Measurements from ENCODE around the gene MAP2K3.

Gene MAP2K3

DNA sequence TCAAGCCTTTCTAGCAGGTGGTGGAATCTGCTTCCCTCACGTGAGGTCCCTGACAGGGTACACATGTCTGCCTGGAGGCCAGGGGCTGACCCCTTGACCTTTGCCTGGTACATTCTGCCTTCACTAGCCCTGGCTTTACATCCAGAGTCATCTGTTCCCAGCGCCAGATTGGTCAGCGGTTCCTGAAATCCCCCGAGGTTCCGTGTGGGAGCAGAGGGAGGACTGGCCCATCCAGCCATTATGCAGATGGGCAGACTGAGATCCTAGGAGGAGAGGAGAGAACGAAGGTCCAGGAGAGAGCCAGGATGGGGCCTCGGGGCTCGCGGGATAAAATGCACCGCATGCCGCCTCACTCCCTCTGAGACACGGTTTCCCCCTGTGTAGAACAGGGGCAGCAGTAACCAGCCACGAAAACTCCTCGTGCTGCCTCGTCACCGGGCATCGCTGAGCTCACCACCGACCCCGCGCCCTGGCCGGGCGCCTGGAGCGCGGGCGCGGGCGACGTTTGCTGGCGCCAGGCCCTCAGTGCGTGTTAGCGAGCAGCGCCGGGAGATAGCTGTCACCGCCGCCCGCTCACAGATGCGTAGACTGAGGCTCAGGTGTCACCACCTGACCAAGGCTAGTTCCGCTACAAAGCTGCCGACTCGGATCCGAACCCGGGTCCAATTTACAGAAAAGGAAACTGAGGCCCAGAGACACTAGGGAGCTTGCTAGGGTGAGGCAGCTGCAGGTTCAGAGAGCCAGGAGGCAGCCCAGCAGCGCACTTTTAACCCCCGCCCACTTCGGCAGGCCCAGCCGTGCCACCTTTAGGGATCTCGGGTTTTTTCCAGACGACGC lies 811 bp upstream of the MAP2K3 start:
- DNase-seq: no peak

GRCh38 chr17:21285164-21286065 lies 904 bp downstream of the MAP2K3 start:
- no peak for DNase-seq

DNA sequence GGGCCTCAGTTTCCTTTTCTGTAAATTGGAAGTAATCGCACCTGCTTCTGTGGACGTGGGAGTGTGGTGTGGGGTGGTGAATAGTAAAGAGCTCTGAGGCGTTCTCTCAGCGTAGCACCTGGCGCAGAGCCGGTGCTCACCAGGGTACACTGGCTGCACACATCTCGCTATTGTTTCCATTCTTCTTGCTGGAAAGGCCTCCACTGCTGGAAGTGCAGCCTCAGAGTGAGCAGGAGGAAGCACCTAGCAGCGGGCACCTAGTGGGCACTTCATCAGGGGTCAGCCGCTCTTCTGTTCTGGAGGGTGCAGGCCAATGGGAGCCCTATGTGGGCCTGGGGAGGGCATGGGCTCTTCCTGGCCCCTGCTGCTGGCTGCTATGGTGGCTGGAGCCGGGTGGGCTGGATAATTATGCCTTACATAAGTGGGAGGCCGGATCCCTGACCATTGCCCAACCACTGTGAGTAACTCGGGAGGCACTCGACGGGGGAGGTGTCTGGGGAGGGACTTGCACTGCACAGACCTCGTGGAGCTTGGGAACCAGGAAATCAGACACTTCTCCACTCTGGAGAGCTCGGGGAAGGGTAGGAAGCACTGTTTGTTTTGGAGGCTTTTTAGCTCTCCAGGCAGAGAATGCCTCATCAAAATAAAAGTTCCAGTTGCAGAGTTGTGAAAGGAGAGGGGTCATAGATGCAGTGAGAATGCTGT lies 1.7 kb downstream of the MAP2K3 start:
- DNase-seq: peak; percentile 49 to 73

DNA sequence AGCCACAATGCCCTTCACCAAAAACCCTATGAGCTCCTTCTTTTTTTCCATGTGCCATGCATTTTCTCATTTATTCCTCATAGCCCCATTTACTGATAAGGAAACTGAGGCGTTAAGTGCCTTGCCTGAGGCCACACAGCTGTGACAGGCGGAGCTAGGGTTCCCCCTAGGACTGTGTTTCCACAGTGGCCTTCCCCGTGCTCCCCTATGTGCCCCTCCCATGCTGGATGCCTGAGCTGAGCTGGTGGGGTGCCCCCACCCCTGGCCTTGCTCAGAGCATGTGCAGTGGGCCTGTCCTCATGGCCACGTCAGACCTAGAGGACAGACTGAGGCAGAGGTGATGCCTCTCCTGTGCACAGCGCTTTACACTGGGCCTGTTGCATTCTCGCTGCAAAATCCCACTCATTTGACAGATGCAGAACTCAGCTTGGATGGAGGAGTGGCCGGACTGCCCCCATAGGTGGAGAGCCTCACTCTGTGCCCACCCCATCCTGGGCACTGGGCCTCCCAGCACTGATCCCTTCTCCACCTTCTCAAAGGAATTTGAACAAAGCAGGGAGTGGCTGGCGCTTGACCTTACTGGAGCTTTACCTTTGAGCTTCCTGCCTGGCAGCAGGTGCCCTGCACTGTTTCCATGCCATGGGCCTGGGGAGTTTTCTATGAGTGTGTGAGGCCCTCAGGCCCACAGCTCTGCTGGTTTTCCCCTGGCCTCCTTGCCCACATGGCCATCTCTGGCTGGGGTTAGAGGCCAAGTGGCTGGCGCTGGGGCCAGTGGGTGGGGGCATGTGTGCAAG lies 2.6 kb downstream of the MAP2K3 start:
- DNase-seq: no peak

DNA sequence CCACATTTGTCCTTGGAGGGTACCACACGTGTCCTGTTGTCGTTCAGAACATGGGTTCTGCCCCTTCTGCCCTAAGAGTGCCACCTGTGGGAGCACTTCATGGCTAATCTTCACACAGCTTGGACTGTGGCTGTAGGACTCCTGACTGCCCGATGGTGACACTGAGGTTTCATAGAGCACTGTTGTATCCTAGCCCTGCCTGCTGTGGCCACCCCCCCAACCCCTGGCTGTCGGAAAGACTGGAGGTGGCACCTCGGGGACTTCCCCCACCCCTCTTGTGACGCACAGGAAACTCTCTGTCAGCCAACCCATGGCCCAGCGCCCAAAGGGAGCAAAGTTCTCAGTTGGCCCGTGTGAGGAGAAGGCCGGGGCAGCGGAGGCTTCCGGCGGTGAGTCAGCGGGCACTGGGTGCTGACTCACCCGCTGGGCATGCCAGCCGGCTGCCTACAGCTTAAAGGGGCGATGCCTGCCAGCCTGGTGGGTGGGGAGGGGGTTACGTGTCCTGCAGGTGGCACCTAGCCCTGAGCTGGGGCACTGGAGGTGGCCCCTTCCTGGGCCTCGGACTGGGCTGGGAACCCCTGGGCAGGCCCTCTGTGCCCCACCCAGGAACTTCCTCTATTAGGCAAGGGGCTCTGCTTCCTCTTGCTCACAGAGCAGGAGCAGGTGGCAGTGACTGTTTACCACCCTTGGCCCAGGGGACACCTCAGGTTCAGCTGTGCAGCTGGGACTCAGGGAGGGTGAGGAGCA lies 3.4 kb downstream of the MAP2K3 start:
- DNase-seq: peak; percentile 30 to 50

DNA sequence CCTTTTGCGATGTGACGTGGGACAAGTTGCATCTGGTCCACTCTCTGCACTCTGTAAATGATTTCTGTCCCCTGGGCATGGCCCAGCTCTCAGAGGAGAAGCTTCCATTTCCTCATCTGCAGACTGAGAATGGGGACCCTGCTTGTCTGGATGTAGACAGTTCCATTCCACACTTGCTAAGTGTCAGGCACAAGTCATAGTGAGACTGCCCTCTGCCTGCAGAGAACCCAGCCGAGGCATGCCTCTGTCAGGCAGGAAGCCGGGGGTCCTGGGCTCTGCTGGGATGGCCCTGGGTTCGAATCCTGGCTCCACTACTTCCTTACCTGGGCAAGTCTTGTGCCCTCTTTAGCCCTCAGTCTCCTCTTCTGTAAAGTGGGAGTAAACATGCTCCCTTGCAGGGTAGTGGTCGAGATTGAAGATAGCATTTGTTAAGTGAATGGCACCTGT lies 4.1 kb downstream of the MAP2K3 start:
- DNase-seq: no peak

DNA sequence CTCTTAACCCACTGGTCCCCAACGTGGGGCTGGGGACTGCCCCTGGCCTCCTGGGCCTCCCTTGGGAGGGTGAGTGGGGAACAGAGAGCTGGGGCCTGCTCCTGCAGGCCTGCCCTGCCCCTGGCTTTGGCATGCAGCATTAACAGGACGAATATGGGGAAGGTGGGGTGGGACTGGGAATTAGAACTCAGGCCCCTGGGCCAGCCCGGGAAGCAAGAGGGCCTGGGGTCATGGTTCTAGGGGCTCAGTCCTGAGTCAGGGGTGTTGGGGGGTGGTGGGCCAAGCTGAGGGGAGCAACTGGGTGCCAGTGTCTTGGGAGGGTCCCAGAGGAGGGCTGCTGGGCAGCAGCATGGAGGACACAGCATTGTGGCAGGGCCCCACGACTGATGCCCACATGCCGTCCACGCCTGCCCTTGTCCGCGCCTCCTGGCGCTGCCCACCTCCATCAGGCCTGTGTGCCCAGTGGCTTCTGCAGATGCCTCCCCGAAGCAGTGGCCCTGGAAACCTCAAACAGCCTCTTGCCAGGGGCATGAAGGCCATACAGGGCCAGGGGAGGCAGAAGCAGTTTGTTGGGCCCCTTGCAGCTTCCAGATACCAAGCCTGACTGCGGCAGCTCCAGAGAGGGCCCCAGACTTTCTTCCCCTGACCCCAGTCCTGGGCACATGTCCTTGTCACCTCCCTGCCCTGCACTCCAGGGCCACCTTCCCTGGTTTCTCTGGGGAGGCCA lies 4.8 kb downstream of the MAP2K3 start:
- DNase-seq: no peak

GRCh38 chr17:21289902-21290571 lies 5.5 kb downstream of the MAP2K3 start:
- peak in 1 of 2 experiments; percentile 2 for DNase-seq

- DNase-seq: no peak
Observed at GRCh38 chr17:21291357-21291756, 6.8 kb downstream of the MAP2K3 start.

- no peak for DNase-seq
Observed at GRCh38 chr17:21291862-21292261, 7.4 kb downstream of the MAP2K3 start.

DNA sequence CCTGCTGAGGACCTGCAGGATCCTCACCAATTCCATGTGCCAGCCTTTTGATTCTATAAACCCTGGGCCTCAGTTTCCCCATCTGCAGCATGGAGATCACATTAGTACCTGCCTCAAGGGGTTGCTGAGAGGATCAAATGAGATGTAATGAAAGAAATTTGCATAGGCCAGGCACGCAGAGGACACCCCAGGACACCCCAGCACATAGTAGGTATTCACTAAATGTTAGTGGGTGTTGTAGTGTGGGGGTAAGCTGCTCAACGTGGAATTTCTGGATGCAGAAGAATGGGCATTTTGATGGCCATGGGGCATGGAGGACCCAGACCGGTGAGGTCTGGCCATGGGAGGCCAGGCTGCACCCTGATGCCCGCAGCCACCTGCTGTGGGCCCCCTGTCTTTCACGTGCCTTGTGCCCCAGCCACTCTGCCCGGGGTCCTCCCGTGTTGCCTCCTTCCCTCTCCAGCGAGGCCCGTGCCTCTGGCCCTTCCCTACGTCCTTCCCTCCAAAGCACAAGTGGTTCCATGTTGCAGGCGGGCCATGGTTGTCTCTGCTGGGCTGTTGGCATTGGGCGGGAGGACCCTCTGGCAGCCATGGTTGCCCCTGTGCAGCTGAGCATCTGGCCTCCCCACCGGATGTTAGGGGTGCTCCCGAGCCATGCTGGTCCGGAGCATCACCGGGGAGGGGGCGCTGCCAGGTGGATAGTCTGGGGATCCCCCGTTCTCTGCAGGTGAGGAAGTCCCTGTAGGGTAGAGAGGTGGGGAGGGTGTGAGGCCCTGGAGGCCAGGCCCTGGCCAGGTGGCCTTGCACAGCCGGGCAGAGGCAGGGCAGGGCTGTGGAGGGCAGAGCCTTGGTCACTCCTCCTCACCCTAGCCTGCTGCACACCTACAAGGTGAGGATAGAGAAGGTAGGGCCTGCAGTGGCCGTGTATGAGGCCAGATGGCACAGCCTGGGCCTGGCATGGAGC lies 8.6 kb downstream of the MAP2K3 start:
- DNase-seq: no peak

- DNase-seq: no peak
Observed at GRCh38 chr17:21293831-21294210, 9.3 kb downstream of the MAP2K3 start.

DNA sequence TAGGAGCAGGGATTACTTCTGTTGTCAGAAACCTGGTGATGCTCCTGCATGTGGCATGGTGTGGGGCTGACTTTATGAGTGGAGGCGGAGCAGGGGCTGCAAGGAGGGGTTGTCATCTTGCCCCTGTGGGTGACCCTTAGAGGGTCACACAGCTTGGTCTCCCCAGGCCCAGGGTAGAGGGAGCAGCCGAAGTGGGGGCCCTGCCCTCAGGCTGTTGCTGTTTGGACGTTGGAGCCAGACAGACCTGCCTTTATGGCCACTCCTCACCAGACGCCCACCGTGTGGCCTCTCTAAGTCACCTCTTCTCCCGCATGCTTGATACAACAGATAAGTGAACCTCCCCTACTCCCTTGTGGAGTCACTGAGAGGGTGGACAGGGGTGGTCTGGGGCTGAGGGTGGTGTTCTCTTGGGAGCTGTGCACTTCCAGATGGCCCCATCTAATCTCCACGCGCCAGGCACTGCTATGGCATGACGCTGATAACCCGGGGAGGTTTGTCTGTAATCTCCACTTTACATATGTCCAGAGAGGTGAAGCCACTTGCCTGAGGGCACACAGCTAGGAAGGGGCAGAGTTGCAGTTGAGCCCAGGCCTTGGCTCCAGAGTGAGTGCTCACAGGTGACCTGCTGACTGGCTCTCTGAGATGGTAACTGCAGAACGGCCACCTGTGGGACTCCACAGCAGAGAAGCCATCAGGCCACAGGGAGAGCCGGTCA lies 10.0 kb downstream of the MAP2K3 start:
- DNase-seq: no peak

- DNase-seq: peak in 1 of 2 experiments; percentile 5
Observed at GRCh38 chr17:21295036-21295952, 10.8 kb downstream of the MAP2K3 start.

DNA sequence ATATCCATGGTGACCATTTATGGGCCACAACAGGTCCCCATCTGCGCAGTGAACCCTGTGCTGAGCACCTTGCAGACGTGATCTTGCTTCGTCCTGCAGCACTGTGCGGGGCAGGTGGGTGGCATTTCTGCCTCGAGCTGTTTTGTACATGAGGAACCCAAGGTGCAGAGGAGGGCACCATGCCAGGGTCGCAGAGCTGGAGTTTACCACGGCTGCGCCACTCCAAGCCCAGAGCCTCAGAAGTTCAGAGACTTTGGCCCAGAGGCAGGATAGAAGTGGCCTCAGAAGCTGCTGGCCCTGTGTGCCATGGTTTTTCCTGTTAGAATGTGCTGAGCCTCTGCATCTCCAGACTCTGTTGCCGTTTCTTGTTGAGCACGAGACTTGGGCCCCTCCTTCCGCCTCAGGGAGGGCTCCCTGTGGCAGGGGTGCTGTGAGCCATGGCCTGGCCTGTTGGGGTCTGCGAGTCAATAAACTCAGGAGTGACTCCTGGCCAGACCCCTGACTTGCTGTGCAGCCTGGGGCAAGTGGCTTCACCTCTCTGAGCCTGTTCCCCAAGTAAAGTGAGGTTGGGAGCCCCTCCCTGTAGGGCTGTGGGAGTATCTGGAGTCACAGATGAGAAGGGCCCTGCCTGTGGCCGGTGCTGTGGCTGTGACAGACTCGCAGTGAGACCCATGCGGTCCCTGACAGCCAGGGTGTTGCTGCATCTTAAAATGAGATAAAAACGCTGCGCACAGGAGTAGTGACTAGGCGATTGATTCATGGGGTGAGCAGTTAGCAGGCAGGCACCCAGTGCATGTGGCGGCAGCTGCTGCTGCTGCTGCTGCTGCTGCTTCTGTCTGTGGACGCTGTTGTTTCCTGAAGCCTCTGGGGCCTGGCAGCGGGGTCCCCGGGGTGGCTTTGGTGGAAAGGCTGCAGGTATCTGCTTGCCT lies 11.8 kb downstream of the MAP2K3 start:
- DNase-seq: no peak

DNA sequence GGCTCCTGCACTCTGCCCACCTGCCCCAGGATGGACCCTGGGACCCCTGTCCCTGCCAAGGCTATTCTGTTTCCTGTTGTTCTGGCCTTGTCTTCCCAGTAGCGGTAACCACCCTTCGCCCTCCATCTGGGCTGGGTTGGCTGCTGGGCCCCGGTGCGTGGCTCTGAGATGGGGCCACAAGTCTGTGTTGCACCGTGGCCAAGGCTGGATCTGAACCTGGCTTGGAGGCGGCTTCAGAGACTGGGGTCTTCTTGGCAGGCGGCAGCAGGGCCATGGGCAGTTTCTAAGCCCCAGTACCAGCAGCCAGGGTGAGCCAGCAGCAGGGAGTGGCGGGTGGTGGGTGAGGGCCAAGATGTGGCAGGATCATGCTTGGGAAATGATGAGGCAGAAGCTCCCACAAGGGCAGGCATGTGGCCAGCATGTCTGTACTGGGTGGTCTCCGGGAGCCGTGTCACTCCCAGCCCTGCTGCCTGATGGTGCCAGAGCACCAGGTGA lies 12.6 kb downstream of the MAP2K3 start:
- no peak for DNase-seq
